Astrocyte of the spinal cord (primary cell): Measurements from ENCODE around the gene SLC6A12.

Experiments
- DNase-seq: peaks from one replicate; pipeline ENCODE4 v3.0.0; 2011; ENCODE audit warnings: low read depth, low spot score
- H3K4me3 ChIP-seq: 2 replicates; pipeline ENCODE4 v1.5.1; 2011; ENCODE audit warnings: low read depth, mild to moderate bottlenecking, low read length, moderate library complexity
- CTCF ChIP-seq: IDR thresholded peaks from 2 replicates; pipeline ENCODE4 v1.5.1; 2012; ENCODE audit warnings: low read depth, mild to moderate bottlenecking, low read length, inconsistent platforms
- in situ Hi-C: cut with HindIII; loops from 2 replicates; pipeline ENCODE4 v1.10.0; 2017; ENCODE audit warnings: low sequenced_read_pairs

The SLC6A12 gene

GRCh38 chr12:242496-242895, 28.5 kb upstream of the SLC6A12 start:
- in situ Hi-C loops = no loop called here
- no peak for TF ChIP-seq CTCF
- no peak overlapping the region for H3K4me3 ChIP-seq
- DNase-seq = no peak

GRCh38 chr12:241266-241665, 27.3 kb upstream of the SLC6A12 start:
- H3K4me3 ChIP-seq = no peak overlapping the region
- in situ Hi-C loops = no loop called here
- no peak for DNase-seq
- no peak for TF ChIP-seq CTCF

- DNase-seq = no peak
- in situ Hi-C loops = no loop called here
- no peak for TF ChIP-seq CTCF
- no peak overlapping the region for H3K4me3 ChIP-seq
These were observed 26.6 kb upstream of the SLC6A12 start for GRCh38 chr12:240566-240965.

GRCh38 chr12:238736-239398, 24.9 kb upstream of the SLC6A12 start:
- no peak for TF ChIP-seq CTCF
- no peak for DNase-seq
- no peak overlapping the region for H3K4me3 ChIP-seq
- in situ Hi-C loops = no loop called here

GRCh38 chr12:238116-238515, 24.2 kb upstream of the SLC6A12 start:
- no peak for TF ChIP-seq CTCF
- no peak overlapping the region for H3K4me3 ChIP-seq

GRCh38 chr12:237026-237815, 23.3 kb upstream of the SLC6A12 start:
- in situ Hi-C loops = no loop called here
- TF ChIP-seq CTCF = no peak
- no peak overlapping the region for H3K4me3 ChIP-seq
- DNase-seq = no peak

More at GRCh38 chr12:238116-238515, 24.2 kb upstream of the SLC6A12 start:
- DNase-seq = no peak
- in situ Hi-C loops = no loop called here
